DND-41 (cell line): Measurements from ENCODE around the gene RNF38.

ENCODE experiments used
- ATAC-seq: fragments of 200-7000 bp; cut with Tn5 transposase; 3 replicates; pipeline ENCODE4 v1.9.1; 2021; ENCODE audit warnings: low read depth; ENCODE audit not compliant: insufficient read depth
- DNase-seq: peaks from one replicate; pipeline ENCODE4 v3.0.0-alpha.2; 2020
- H2AFZ ChIP-seq: 2 replicates; pipeline ENCODE4 v1.6.0; 2012; ENCODE audit warnings: low read depth, low read length
- H3K27ac ChIP-seq: 2 replicates; pipeline ENCODE4 v1.5.1; 2012; ENCODE audit warnings: low read length, inconsistent platforms
- H3K27me3 ChIP-seq: fragments of 200-600 bp; sonication (generic); 2 replicates; pipeline ENCODE4 v1.6.0; 2012; ENCODE audit warnings: low read length, mild to moderate bottlenecking, inconsistent platforms; ENCODE audit not compliant: insufficient read depth, poor library complexity
- H3K36me3 ChIP-seq: 2 replicates; pipeline ENCODE4 v1.5.1; 2012; ENCODE audit warnings: low read length, inconsistent platforms; ENCODE audit not compliant: insufficient read depth
- H3K4me1 ChIP-seq: 2 replicates; pipeline ENCODE4 v1.5.1; 2012; ENCODE audit warnings: mild to moderate bottlenecking, low read length; ENCODE audit not compliant: insufficient read depth
- H3K4me2 ChIP-seq: 2 replicates; pipeline ENCODE4 v1.6.0; 2012; ENCODE audit warnings: mild to moderate bottlenecking, moderate library complexity, low read length, inconsistent platforms; ENCODE audit not compliant: insufficient read depth
- H3K4me3 ChIP-seq, 2 experiments: fragments of 200-600 bp in 1 of 2; shearing (Covaris generic) in 1 of 2; 2 replicates each; pipeline ENCODE4 v1.5.1; 2012 to 2016; ENCODE audit warnings: inconsistent platforms in 2 of 2, low read length in 2 of 2, mild to moderate bottlenecking in 2 of 2, low read depth in 1 of 2, moderate library complexity in 1 of 2
- H3K79me2 ChIP-seq: 2 replicates; pipeline ENCODE4 v1.6.0; 2012; ENCODE audit warnings: low read length, inconsistent platforms; ENCODE audit not compliant: insufficient read depth
- H3K9ac ChIP-seq: 2 replicates; pipeline ENCODE4 v1.6.0; 2012; ENCODE audit warnings: low read depth, mild to moderate bottlenecking, inconsistent platforms, low read length, moderate library complexity
- H3K9me3 ChIP-seq: 2 replicates; pipeline ENCODE4 v1.5.1; 2012; ENCODE audit warnings: low read length, moderate library complexity, mild to moderate bottlenecking, inconsistent platforms; ENCODE audit not compliant: insufficient read depth, severe bottlenecking
- H4K20me1 ChIP-seq: 2 replicates; pipeline ENCODE4 v1.6.0; 2012; ENCODE audit warnings: low read length; ENCODE audit not compliant: insufficient read depth
- EZH2 ChIP-seq: IDR thresholded peaks from 3 replicates; pipeline ENCODE4 v1.6.1; 2012; ENCODE audit warnings: borderline replicate concordance, low read depth, mild to moderate bottlenecking, moderate library complexity, low read length, inconsistent platforms; ENCODE audit not compliant: severe bottlenecking
- TF ChIP-seq, protein P1 (sequence below): IDR thresholded peaks from 2 replicates; pipeline ENCODE4 v1.5.1; 2012; ENCODE audit warnings: borderline replicate concordance, low read length, moderate library complexity, mild to moderate bottlenecking; ENCODE audit not compliant: poor library complexity, severe bottlenecking; ENCODE audit errors: extremely low read depth

Gene RNF38

DNA sequence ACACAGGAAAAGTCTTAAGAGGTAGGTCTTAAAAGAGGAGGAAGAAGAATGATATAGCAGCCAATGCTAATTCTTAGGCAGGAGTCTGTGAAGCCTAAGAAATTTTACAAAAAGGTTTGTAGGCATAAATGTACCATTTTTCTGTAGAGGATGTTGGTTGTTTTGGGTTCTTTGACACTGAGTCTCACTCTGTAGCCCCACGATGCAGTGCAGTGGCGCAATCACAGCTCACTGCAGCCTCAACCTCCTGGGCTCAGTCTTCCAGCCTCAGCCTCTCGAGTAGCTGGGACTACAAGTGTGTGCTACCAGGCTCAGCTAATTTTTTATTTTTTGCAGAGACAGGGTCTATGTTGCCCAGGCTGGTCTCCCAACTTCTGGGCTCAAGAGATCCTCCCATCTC is 37.7 kb upstream of the RNF38 start:
- Histone ChIP-seq H3K36me3 (no peaks in the 10 kb centered on the region), H2AFZ (no peak overlapping the region), H3K4me3 (no peak overlapping the region), H3K27me3 (no peaks in the 10 kb centered on the region), H3K4me2 (no peak overlapping the region), H3K4me1 (peaks cover 4% of the 10 kb centered on the region; the same call in 1 of the 2 replicates), H4K20me1 (no peaks in the 10 kb centered on the region; the same call in 1 of the 2 replicates), H3K9me3 (no peaks in the 10 kb centered on the region), H3K27ac (no peak overlapping the region), H3K9ac (no peak overlapping the region), H3K79me2 (peaks cover 27% of the 10 kb centered on the region; the same call in 1 of the 2 replicates)
- no peak for DNase-seq
- ATAC-seq, result no peak
- TF ChIP-seq EZH2, result no peak
- TF ChIP-seq, protein P1, sequence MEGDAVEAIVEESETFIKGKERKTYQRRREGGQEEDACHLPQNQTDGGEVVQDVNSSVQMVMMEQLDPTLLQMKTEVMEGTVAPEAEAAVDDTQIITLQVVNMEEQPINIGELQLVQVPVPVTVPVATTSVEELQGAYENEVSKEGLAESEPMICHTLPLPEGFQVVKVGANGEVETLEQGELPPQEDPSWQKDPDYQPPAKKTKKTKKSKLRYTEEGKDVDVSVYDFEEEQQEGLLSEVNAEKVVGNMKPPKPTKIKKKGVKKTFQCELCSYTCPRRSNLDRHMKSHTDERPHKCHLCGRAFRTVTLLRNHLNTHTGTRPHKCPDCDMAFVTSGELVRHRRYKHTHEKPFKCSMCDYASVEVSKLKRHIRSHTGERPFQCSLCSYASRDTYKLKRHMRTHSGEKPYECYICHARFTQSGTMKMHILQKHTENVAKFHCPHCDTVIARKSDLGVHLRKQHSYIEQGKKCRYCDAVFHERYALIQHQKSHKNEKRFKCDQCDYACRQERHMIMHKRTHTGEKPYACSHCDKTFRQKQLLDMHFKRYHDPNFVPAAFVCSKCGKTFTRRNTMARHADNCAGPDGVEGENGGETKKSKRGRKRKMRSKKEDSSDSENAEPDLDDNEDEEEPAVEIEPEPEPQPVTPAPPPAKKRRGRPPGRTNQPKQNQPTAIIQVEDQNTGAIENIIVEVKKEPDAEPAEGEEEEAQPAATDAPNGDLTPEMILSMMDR, result no peak

DNA sequence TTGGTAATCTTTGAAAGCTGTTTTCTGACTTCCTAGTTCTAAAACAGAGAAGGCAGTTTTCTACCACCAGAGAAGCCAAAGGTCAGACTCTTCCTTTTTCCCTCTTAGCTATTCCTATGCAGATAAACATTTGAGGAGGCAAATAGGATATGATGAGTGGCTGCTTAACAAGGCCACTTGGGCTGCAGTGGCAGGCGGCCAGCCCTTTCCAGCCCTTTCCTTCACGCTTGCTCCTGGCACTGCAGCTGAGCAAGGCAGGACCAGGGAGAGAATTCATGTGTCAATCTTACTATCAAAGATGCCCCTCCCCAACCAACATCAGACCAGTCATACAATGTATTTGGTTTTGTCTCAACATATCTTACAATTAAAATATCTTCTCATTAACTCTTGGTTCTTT is 36.8 kb upstream of the RNF38 start:
- H3K4me3 ChIP-seq, result no peak overlapping the region
- H3K9ac ChIP-seq, result no peak overlapping the region
- ATAC-seq, result no peak
- no peaks in the 10 kb centered on the region; the same call in 1 of the 2 replicates for H4K20me1 ChIP-seq
- no peak for DNase-seq
- H3K36me3 ChIP-seq, result no peaks in the 10 kb centered on the region
- no peaks in the 10 kb centered on the region for H3K27me3 ChIP-seq
- no peak overlapping the region for H2AFZ ChIP-seq
- TF ChIP-seq, protein P1, result no peak
- no peak for TF ChIP-seq EZH2
- H3K79me2 ChIP-seq, result peaks cover 27% of the 10 kb centered on the region; the same call in 1 of the 2 replicates
- H3K27ac ChIP-seq, result no peak overlapping the region
- no peaks in the 10 kb centered on the region for H3K9me3 ChIP-seq
- peaks cover under 1% of the 10 kb centered on the region; the same call in 1 of the 2 replicates for H3K4me1 ChIP-seq
- no peak overlapping the region for H3K4me2 ChIP-seq

DNA sequence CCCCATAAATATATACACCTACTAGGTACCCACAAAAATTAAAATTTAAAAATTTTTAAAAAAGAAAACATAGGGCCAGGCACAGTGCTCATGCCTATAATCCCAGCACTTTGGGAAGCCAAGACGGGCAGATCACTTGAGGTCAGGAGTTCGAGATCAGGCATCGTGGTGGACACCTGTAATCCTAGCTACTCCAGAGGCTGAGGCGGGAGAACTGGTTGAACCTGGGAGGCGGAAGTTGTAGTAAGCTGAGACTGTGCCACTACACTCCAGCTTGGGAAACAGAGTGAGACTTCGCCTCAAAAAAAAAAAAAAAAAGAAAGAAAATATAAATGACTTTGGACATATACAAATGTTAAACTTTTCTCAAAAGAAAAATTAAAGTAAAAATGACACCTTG is 33.3 kb upstream of the RNF38 start:
- H2AFZ ChIP-seq, result no peak overlapping the region
- H3K27me3 ChIP-seq, result no peaks in the 10 kb centered on the region
- DNase-seq (no peak), ATAC-seq (no peak)
- no peaks in the 10 kb centered on the region for H3K36me3 ChIP-seq
- no peaks in the 10 kb centered on the region for H3K4me1 ChIP-seq
- no peak overlapping the region for H3K4me2 ChIP-seq
- peaks cover 18% of the 10 kb centered on the region for H3K79me2 ChIP-seq
- no peak overlapping the region for H3K9ac ChIP-seq
- H4K20me1 ChIP-seq, result no peaks in the 10 kb centered on the region; the same call in 1 of the 2 replicates
- no peak for TF ChIP-seq EZH2
- TF ChIP-seq, protein P1, result no peak
- H3K27ac ChIP-seq, result no peak overlapping the region
- H3K9me3 ChIP-seq, result no peaks in the 10 kb centered on the region
- no peak overlapping the region for H3K4me3 ChIP-seq
